Brain microvascular endothelial cell (primary cell): ENCODE measurements around the gene JAG2.

ENCODE experiments used
- DNase-seq: peaks from one replicate; pipeline ENCODE4 v3.0.0-alpha.2; 2020
- H3K27ac ChIP-seq: fragments of 250-450 bp; sonication (Bioruptor Pico); 2 replicates; pipeline ENCODE4 v1.5.1; 2020; ENCODE audit warnings: mild to moderate bottlenecking, moderate library complexity
- H3K27me3 ChIP-seq: fragments of 250-450 bp; sonication (Bioruptor Pico); replicated peaks from 2 replicates; pipeline ENCODE4 v1.5.1; 2020; ENCODE audit warnings: mild to moderate bottlenecking
- H3K36me3 ChIP-seq: fragments of 250-450 bp; sonication (Bioruptor Pico); replicated peaks from 2 replicates; pipeline ENCODE4 v1.5.1; 2020; ENCODE audit warnings: mild to moderate bottlenecking
- H3K4me3 ChIP-seq: 2 replicates; pipeline ENCODE4 v1.5.1; 2011; ENCODE audit warnings: low read depth, mild to moderate bottlenecking, control low read depth, low read length, moderate library complexity
- CTCF ChIP-seq: IDR thresholded peaks from 2 replicates; pipeline ENCODE4 v1.5.1; 2011; ENCODE audit warnings: low read depth, mild to moderate bottlenecking, moderate library complexity, low read length, control low read depth, inconsistent platforms; ENCODE audit errors: missing control alignments
- in situ Hi-C: cut with HindIII; loops from 2 replicates; pipeline ENCODE4 v1.10.0; 2017; ENCODE audit warnings: low sequenced_read_pairs, low pct_ligation_motif_present

Gene JAG2

DNA sequence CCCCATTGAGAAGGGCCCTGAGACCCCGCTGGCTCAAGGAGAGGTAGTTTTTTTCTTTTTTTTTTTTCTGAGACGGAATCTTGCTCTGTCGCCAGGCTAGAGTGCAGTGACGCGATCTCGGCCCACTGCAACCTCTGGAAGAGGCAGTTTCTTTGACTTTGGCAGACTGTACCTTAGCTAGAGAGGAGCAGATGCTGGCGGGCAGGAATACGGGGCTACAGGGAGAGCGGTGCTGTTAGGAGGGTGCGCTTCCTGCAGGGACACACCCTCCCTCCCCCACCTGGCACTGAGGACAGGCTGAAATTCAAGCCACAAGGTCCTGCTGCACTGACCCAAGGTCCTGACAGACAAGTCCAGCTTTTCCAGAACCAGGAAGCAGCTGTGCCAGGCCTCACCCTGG, 44.8 kb upstream of the JAG2 start:
- Histone ChIP-seq H3K27ac (no peak overlapping the region), H3K36me3 (peaks cover 13% of the 10 kb centered on the region)

GRCh38 chr14:105212541-105213300, 44.1 kb upstream of the JAG2 start:
- Histone ChIP-seq H3K4me3 (no peak overlapping the region), H3K27ac (no peak overlapping the region), H3K27me3 (no peaks in the 10 kb centered on the region), H3K36me3 (peaks cover 13% of the 10 kb centered on the region)
- DNase-seq = no peak
- in situ Hi-C loops = no loop called here
- no peak for TF ChIP-seq CTCF

More for the DNA sequence above, 44.8 kb upstream of the JAG2 start:
- no peak for DNase-seq
- TF ChIP-seq CTCF = no peak
- H3K27me3 ChIP-seq = no peaks in the 10 kb centered on the region
- H3K4me3 ChIP-seq = no peak overlapping the region
- in situ Hi-C loops = no loop called here

- in situ Hi-C loops = no loop called here
- no peak for TF ChIP-seq CTCF
- no peak for DNase-seq
- no peaks in the 10 kb centered on the region for H3K27me3 ChIP-seq
- no peak overlapping the region for H3K27ac ChIP-seq
- no peak overlapping the region for H3K4me3 ChIP-seq
- peaks cover 6% of the 10 kb centered on the region for H3K36me3 ChIP-seq
Observed at GRCh38 chr14:105211758-105212089, 43.1 kb upstream of the JAG2 start.

DNA sequence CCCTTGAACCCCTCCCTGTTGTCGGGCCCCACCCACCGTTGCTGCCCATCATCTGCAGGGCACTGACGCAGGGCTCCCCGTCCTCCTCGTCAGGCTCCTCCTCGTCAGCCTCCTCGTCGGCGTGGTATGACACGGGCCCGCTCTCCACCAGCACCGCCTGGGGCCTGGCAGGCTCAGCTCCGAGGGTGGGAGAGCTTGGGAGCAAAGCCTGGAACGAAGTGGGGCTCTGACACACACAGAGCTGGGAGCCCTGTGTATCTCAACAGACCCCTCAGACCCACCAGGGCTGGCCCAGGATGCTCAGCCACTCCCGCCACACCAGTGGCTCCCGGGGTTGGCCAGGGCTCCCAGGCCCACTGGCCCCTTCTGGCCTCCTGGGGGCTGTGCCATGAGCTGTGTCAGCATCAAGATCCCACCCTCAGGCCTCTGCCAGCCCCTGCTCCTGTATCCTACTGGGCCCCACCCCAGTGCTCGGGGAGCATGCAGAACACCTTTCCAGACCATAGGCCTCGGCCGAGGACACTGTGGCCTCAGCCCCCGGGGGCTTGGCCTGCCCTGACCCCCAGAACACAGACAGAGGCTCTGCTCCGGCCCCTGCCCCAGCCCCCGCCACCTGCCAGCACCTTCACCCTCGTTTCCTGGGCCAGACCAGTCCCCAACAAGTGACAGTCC, 42.6 kb upstream of the JAG2 start:
- Histone ChIP-seq H3K27ac (no peak overlapping the region), H3K27me3 (no peaks in the 10 kb centered on the region), H3K36me3 (peaks cover 4% of the 10 kb centered on the region), H3K4me3 (no peak overlapping the region)
- in situ Hi-C loops = no loop called here
- no peak for DNase-seq
- no peak for TF ChIP-seq CTCF

DNA sequence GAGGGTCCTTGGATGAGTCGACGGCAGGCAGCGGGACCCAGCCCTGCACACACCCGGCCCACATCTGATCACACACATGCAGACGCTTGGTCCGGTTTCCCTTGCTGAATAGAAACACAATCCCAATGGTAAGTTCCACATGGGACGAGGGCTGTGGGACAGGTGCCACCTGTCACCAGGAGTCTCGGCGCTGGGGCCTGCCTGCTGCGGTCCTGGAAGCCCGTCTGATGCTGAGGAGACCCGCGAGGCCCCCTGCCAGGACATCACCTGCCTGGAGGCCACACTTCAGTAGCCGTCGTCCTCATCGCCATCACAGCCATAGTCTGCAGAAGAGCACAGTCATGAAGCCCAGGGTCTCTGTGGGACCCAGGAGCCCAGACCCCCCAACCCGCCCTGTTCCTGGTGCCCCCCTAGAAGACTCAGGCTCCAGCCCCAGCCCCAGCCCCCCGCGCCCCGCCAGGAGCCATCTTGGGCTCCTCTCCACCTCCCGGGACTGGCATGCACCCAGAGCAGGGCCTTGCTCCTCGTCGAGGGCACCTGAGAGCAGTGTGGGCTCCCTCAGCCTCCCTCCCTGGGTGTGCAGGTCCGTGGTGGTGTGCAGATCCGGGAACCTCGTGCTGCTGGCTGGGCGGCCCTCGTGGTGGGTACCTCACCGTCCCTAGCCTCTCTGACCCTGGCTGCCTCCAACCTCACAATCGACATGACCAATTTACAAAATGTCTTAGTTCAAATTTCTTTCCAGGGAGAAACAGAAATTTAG, 41.9 kb upstream of the JAG2 start:
- Histone ChIP-seq H3K27ac (no peak overlapping the region), H3K4me3 (no peak overlapping the region), H3K27me3 (no peaks in the 10 kb centered on the region), H3K36me3 (peaks cover 4% of the 10 kb centered on the region)
- in situ Hi-C loops = no loop called here
- DNase-seq = no peak
- TF ChIP-seq CTCF = no peak
